DOHH2 (cell line): ENCODE measurements around the gene PTPRN2.

ENCODE experiments used
- H3F3A ChIP-seq: fragments of 200-600 bp; sonication (generic), shearing (Covaris generic); 2 replicates; pipeline ENCODE4 v1.6.0; 2016; ENCODE audit warnings: antibody characterized with exemption, mild to moderate bottlenecking; ENCODE audit not compliant: control insufficient read depth, insufficient read depth
- H3K27ac ChIP-seq: fragments of 200-600 bp; sonication (generic); 2 replicates; pipeline ENCODE4 v1.5.1; 2014; ENCODE audit warnings: low read depth, mild to moderate bottlenecking, low read length, moderate library complexity
- H3K27me3 ChIP-seq: fragments of 200-600 bp; sonication (generic); 2 replicates; pipeline ENCODE4 v1.6.1; 2014; ENCODE audit warnings: mild to moderate bottlenecking, low read length, mixed read lengths; ENCODE audit not compliant: control insufficient read depth
- H3K36me3 ChIP-seq: fragments of 200-600 bp; sonication (generic); 2 replicates; pipeline ENCODE4 v1.6.1; 2014; ENCODE audit warnings: mild to moderate bottlenecking, low read length, moderate library complexity, mixed read lengths; ENCODE audit not compliant: control insufficient read depth
- H3K4me1 ChIP-seq: fragments of 200-600 bp; sonication (generic); 2 replicates; pipeline ENCODE4 v1.6.1; 2014; ENCODE audit warnings: mild to moderate bottlenecking, low read length, mixed read lengths; ENCODE audit not compliant: control insufficient read depth
- H3K4me2 ChIP-seq: fragments of 200-600 bp; sonication (generic); 2 replicates; pipeline ENCODE4 v1.6.0; 2014; ENCODE audit warnings: mild to moderate bottlenecking, low read length, moderate library complexity
- H3K4me3 ChIP-seq: fragments of 200-600 bp; sonication (generic); 2 replicates; pipeline ENCODE4 v1.5.1; 2014; ENCODE audit warnings: mild to moderate bottlenecking, low read length, mixed read lengths
- H3K79me2 ChIP-seq: fragments of 200-600 bp; sonication (generic); 2 replicates; pipeline ENCODE4 v1.6.1; 2014; ENCODE audit warnings: mild to moderate bottlenecking, low read length, mixed read lengths; ENCODE audit not compliant: control insufficient read depth
- H3K9me2 ChIP-seq: fragments of 200-600 bp; sonication (generic); replicated peaks from 2 replicates; pipeline ENCODE4 v1.6.1; 2014; ENCODE audit warnings: mild to moderate bottlenecking, low read length, mixed read lengths; ENCODE audit not compliant: control insufficient read depth
- H3K9me3 ChIP-seq: fragments of 200-600 bp; sonication (generic); 2 replicates; pipeline ENCODE4 v1.6.1; 2014; ENCODE audit warnings: antibody characterized with exemption, low read length, mixed read lengths; ENCODE audit not compliant: control insufficient read depth, insufficient read depth
- H4K20me1 ChIP-seq: fragments of 200-600 bp; sonication (generic); 2 replicates; pipeline ENCODE4 v1.6.0; 2014; ENCODE audit warnings: low read depth, mild to moderate bottlenecking, antibody characterized with exemption, low read length, moderate library complexity; ENCODE audit not compliant: control insufficient read depth, insufficient read depth
- EZH2phosphoT487 ChIP-seq: fragments of 200-600 bp; sonication (generic); IDR thresholded peaks from 2 replicates; pipeline ENCODE4 v1.6.1; 2017; ENCODE audit warnings: borderline replicate concordance, mild to moderate bottlenecking, antibody characterized with exemption, low read length, moderate library complexity, mixed read lengths
- TF ChIP-seq, protein P1 (sequence below): fragments of 200-600 bp; sonication (generic); IDR thresholded peaks from one replicate; pipeline ENCODE4 v1.5.1; 2014; ENCODE audit warnings: antibody characterized with exemption, mild to moderate bottlenecking, low read depth, low read length; ENCODE audit not compliant: poor library complexity, severe bottlenecking

Gene PTPRN2

DNA sequence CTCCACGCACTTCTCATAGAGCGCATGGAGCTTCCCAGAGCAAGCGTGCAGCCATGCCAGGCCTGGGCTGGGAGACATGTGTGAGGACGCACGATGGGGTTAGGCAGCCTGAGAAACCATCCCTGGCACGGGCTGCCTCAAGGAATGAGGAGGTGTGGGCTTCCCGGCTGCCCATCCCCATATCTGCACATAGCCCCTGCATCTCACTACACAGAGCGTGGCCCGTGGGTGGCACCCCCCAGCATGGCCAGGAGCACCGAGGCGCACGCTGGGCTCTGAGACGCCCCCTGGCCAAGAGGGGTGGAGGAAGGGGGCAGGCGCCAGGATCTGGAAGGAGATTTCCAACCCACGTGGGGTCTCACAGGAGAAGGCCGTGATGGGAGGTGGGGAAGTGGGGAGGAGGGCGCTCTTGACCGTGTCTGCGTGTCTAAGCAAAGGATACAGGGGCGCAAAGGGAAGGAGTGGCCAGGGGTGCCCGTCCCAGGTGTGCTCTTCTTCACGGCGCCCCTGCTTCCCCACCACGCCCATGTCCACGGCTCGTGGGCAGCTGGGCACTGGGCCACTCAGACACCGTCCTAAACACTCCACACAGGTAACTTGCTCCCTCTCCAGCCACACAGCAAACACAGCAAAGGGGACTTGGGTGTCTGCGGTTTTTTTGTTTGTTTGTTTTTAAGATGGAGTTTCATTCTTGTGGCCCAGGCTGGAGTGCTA is 340.5 kb downstream of the PTPRN2 start:
- H3K79me2 ChIP-seq, result no peaks in the 10 kb centered on the region
- no peak overlapping the region for H3K27ac ChIP-seq
- no peak overlapping the region for H3K4me3 ChIP-seq
- H3K9me2 ChIP-seq, result no peaks in the 10 kb centered on the region
- peaks cover 73% of the 10 kb centered on the region for H3K9me3 ChIP-seq
- no peaks in the 10 kb centered on the region for H3K27me3 ChIP-seq
- H3K36me3 ChIP-seq, result no peaks in the 10 kb centered on the region
- no peak overlapping the region for H3K4me2 ChIP-seq
- H4K20me1 ChIP-seq, result no peaks in the 10 kb centered on the region
- peaks cover 4% of the 10 kb centered on the region for H3F3A ChIP-seq
- no peak for TF ChIP-seq EZH2phosphoT487
- TF ChIP-seq, protein P1, sequence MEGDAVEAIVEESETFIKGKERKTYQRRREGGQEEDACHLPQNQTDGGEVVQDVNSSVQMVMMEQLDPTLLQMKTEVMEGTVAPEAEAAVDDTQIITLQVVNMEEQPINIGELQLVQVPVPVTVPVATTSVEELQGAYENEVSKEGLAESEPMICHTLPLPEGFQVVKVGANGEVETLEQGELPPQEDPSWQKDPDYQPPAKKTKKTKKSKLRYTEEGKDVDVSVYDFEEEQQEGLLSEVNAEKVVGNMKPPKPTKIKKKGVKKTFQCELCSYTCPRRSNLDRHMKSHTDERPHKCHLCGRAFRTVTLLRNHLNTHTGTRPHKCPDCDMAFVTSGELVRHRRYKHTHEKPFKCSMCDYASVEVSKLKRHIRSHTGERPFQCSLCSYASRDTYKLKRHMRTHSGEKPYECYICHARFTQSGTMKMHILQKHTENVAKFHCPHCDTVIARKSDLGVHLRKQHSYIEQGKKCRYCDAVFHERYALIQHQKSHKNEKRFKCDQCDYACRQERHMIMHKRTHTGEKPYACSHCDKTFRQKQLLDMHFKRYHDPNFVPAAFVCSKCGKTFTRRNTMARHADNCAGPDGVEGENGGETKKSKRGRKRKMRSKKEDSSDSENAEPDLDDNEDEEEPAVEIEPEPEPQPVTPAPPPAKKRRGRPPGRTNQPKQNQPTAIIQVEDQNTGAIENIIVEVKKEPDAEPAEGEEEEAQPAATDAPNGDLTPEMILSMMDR, result no peak
- H3K4me1 ChIP-seq, result no peaks in the 10 kb centered on the region

DNA sequence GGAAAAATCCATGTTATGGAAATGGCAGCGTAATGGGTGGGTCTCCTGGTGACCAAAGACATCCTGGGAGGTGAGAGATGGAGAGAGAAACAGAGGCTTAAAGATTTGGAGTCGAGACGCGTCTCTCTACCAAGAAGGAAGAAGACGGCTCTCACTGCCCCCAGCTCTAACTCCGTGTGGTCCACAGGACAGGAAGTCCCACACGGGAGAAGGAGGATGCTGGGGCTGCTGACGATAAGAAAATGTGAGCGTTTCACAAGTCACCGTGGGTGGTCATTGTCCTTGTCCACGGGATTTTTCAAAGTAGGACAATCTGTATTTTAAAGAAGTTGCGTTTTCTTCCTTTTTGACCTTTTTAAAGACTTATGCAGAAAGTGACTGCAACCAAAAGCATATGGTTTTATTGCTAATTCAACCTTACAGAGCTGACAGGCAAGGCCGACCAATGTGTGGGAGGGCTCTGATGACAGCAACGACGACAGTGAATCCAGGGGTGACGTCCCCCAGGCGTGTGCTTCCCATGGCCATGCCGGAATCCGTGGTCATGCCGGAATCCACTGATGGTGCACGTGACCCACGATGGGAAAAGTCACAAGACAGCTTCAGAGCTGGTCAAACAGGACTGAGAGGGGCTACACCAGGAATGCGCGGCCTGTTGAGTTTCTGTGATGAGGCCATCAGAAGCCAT is 341.2 kb downstream of the PTPRN2 start:
- Histone ChIP-seq H3K4me3 (no peak overlapping the region), H3K27ac (no peak overlapping the region), H3K4me2 (no peak overlapping the region), H3K36me3 (no peaks in the 10 kb centered on the region), H3K9me2 (no peaks in the 10 kb centered on the region), H3K27me3 (no peaks in the 10 kb centered on the region), H4K20me1 (no peaks in the 10 kb centered on the region), H3K79me2 (no peaks in the 10 kb centered on the region), H3K4me1 (no peaks in the 10 kb centered on the region), H3F3A (peaks cover 4% of the 10 kb centered on the region), H3K9me3 (peaks cover 66% of the 10 kb centered on the region)
- TF ChIP-seq, protein P1, result no peak
- TF ChIP-seq EZH2phosphoT487, result no peak

DNA sequence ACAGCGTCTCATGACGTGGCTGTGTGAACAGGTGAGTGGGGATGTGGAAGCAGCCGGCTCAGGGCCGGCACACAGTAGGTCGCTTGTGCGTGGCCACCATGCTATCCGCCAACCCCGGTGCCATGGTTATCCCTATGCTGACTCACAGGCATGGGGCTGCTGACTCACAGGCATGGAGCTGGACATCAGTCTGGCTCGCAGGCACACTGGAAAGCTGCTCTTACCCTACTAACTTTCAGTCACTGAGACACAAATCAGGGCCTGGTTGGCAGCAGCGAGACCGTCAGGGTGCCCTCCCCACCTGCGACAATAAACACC is 341.9 kb downstream of the PTPRN2 start:
- Histone ChIP-seq H3K4me1 (no peaks in the 10 kb centered on the region), H3F3A (peaks cover 4% of the 10 kb centered on the region), H3K36me3 (no peaks in the 10 kb centered on the region), H3K9me3 (peaks cover 59% of the 10 kb centered on the region), H3K4me2 (no peak overlapping the region), H3K79me2 (no peaks in the 10 kb centered on the region), H3K27me3 (no peaks in the 10 kb centered on the region), H3K27ac (no peak overlapping the region), H3K9me2 (no peaks in the 10 kb centered on the region), H3K4me3 (no peak overlapping the region), H4K20me1 (no peaks in the 10 kb centered on the region)
- TF ChIP-seq, protein P1, result no peak
- TF ChIP-seq EZH2phosphoT487, result no peak
